HG03439 (cell line): ENCODE results near the gene TMEM41B.
A peak's percentile ranks its signal among the peaks of the same experiment; 100 is the strongest.

ENCODE experiments used
- ATAC-seq: cut with Tn5 transposase; IDR thresholded peaks from one replicate; pipeline ENCODE4 v1.9.1; 2021; ENCODE audit warnings: mild to moderate bottlenecking, moderate library complexity; ENCODE audit not compliant: unreplicated experiment

The TMEM41B gene

DNA sequence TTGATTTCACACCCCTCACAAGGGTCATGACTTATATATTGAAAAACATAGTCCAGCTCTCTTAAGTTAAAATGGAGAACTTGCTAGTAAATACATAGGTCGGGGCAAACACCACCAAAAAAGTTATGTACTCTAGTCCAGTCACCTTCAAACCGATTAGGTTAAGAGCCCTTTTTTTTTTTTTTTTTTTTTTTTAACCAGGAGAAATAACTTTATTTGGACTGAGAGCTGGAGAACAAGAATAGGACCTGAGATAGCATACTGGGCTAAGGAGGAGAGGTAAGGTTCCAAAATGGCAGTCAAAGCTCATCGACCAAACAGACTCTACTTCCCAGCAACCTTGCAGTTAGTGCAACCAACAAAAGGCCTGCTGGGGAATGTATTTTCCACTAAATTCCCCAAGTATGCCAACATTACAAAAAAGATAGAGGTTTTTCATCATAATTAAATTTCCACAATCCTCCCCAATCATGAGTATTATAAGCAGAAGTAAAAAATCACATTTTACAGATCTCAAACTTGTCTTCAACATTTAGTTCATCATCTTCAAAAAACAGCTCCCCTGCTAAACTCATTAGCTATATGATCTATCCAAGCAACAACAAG is 3.8 kb downstream of the TMEM41B start:
- ATAC-seq: no peak

DNA sequence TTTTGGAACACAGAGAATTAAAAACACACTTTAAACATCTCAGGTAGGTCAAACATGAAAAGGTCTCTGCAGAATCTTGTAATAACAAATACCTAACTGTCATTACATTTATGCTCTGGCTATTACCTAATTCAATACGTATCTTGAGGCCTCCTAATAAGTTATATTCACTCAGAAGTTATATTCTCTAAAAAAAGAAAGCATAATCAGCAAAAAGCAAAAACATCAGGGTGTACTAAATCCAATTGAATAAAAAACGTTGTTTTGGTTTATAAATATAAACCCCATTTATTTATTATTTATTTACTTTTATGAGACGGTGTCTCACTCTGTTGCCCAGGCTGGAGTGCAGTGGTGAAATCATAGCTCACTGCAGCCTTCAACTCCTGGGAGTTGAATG is 10.2 kb downstream of the TMEM41B start:
- ATAC-seq: no peak

DNA sequence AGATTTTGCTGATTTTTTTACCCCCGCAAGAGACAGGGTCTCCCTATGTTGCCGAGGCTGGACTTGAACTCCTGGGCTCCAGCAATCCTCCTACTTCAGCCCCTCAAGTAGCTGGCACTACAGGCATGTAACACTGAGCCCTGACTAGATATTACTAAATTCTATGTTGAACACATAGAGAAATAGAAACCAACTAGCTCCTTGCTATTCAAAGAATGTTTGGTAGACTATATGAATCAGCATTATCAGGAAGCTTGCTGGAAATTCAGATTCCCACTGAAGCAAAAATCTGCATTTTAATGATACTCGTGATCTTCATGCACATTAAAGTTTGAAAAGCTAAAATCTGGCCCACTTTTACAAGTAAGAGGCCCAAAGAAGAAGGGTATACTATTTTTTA is 11.9 kb downstream of the TMEM41B start:
- ATAC-seq: no peak

DNA sequence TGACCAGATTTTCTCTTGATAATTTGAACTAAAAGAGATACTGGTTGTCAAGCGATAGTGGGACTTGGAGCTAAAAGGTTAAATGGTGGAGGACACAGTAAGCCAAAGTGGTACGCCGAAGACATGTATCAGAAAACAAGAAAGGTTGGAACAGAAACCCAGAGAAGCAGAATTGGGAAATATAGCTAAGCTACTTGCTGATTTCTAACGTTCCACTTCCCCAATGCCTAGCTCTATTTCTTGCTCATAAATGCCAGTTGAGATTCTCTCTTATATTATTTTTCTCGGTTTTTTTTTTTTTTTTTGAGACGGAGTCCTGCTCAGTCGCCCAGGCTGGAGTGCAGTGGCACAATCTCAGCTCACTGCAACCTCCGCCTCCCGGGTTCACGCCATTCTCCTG is 12.7 kb downstream of the TMEM41B start:
- ATAC-seq: no peak

DNA sequence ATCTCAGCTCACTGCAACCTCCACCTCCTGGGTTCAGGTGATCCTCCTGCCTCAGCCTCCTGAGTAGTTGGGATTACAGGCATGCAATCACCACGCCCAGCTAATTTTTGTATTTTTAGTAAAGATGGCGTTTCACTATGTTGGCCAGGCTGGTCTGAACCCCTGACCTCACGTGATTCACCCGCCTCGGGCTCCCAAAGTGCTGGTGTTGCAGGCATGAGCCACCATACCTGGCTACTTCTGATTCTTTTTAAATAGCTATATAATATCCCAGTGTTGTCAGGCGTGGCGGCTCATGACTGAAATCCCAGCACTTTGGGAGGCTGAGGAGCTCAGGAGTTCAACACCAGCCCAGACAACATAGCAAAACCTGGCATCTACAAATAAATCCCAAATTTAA is 20.7 kb downstream of the TMEM41B start:
- ATAC-seq: no peak

DNA sequence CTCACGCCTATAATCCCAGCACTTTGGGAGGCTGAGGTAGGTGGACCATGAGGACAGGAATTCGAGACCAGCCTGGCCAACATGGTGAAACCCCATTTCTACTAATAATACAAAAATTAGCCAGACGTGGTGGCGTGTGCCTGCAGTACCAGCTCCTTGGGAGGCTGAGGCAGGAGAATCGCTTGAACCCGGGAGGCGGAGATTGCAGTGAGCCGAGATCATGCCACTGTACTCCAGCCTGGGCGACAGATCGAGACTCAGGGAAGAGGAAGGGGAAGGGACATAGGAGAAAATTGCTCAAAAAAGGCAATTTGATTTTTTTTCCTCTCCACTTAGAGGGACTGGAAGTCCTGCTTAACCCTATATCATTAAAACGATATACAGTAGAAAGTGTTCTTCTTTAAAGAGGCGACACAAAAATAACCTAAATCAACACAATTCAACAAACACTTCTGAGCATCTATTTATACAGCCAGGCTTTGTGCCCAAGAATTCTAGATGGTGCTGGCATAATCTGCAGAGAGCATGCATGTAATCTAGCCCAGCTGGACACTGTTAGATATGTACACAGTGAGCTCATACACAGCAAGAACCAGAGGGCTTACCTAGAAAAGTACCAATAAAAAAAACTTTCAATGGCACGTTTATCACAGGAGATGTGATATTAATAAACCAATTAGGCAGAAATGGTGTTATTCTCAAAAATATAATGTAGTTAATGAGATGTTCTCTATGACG is 28.4 kb downstream of the TMEM41B start:
- no peak for ATAC-seq

DNA sequence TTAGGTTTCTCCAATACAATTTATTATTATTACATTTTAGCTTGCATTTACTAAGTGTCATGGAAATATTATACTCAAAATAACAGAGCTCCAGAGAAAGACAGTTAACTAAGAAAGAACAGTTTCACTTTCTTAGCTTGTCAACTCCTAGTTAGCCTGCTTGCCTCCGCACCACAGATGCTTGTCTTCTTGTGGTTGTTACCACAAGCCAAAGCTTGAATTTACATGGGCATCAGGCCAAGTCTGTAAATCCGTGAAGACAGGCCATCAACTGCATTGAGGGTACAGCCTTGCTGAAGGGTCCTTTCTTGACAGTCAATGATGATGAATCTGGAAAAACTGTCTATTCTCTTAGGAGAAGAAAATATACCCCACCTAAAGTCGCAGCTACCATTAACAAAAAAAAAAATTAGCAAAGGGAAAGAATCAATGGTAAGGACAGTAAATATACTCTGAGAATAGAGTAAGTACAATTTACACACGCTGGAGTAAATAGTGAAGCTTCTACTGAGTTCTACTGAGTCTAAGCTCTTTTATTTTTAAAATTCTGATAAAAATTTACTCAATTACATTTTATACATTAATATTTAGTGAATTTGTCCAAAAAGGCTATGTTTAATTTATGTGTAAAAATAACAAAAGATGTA is 33.6 kb downstream of the TMEM41B start:
- peak; percentile 89 for ATAC-seq

DNA sequence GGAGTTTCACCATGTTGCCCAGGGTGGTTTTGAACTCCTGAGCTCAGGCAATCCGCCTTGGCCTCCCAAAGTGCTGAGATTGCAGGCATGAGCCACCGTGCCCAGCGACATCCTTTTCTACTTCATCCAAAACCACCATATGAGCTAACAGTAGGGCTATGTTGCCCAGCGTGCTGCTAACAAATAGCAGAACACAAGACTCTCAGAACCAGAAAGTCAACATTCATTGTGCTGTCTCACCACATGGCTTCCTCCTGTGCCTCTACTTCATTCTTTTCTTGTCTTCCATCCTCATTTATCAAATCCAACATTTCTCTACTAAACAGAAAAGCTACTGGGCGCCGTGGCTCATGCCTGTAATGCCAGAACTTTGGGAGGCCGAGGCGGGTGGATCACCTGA is 37.2 kb downstream of the TMEM41B start:
- ATAC-seq: no peak

DNA sequence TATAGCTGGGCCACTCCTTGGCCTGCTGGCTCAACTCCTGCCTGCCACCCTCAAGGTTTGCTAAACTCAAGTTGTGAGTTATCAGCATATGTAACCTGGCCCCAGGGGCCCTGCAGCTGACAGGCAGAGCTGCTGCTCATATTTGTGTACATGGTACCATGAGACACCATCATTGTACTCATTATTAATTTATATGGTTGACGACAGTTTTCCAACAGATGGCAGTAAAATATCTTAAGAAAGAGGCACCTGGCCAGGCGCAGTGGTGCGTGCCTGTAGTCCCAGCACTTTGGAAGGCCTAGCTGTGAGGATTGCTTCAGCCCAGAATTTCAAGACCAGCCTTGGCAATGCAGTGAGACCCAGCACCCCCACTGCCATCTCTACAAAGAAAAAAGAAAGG is 37.8 kb downstream of the TMEM41B start:
- no peak for ATAC-seq

DNA sequence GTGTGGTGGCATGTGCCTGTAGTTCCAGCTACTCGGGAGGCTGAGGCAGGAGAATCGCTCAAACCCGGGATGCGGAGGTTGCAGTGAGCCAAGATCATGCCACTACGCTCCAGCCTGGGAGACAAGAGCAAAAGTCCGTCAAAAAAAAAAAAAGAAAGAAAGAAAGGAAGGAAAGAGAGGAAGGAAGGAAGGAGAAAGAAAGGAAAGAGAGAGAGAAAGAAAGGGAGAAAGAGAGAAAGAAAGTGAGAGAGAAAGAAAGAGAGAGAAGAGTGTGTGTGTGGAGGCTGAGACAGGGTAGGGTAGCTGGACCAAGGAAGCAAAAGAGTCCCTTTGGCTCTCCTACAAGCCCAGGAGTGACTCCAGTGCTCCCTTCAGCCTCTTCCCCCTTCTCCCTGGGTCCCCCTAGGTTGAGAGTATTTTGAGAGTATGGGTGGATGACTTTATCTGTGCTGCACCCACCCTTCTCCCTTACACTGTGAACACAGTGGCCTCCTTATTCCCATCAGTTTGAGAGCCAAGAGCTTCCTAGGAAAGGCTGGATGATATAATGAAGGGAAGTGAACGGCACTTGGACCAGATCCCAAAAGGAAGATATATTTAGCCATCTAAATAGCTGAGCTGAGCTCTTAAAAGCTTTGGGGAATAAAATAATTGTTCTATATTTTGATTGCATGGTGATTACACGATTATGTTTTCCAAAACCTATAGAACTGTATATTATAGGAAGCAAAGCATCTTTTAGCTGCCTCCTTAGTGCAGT is 39.7 kb downstream of the TMEM41B start:
- ATAC-seq: no peak

DNA sequence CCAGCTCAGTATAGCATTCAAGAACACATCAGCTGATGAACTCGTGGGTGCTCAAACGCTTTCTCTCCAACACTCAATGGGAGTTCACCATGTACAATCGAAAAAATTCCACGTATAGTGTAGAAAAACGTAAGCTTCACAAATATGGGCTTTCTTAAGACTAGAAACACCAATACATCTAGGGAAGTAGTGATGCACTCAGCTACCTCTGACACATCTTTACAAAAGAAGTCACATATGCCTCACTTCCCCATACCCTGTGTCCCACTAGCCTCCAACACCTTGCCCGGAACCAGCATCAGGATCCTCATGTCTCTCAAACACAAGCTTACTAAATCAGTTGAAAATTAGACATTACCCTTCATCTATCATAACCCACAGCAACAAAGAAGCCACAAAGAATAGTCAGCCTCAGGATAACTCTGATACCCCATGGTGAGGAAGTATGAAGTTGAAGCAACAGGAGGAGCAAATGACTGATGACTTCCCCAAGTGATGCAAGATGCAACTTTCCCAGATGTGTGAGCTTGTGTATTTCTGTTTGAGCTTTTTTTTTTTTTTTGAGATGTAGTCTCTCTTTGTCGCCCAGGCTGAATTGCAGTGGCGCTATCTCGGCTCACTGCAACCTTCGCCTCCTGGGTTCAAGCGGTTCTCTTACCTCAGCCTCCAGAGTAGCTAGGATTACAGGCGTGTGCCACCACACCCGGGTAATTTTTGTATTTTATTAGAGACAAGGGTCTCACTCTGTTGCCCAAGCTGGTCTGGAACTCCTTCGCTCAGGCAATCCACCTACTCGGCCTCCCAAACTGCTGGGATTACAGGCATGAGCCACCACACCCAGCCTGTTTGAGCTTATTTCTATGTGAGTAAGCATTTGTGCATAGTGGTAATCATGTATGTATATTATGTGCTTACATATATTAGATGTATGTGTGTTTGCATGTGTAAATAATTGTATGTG is 40.7 kb downstream of the TMEM41B start:
- ATAC-seq: no peak

DNA sequence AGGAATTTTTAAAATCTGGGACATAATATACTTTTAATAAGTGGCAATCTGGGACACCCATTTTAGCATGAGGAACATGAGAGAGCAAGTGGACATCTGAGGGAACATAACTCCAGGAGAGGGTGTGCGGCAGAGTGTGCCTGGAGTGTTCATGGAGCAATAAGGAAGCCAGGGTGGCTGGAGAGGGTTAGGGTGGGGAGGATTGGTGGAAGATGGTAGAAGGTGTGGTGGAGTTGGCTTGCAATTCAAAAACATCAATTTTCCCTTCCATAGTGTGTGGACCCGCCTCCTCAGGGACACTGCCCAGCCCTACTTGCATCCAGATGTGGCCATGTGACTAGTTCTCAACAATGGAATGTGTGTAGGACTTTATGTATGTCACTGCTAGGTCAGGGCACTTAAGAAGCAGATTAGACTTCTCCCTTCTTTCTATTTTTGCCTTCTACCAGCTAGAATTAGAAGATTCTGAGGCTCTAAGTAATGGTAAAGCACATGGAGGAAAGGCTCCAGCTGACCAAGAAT is 44.8 kb downstream of the TMEM41B start:
- ATAC-seq: no peak

DNA sequence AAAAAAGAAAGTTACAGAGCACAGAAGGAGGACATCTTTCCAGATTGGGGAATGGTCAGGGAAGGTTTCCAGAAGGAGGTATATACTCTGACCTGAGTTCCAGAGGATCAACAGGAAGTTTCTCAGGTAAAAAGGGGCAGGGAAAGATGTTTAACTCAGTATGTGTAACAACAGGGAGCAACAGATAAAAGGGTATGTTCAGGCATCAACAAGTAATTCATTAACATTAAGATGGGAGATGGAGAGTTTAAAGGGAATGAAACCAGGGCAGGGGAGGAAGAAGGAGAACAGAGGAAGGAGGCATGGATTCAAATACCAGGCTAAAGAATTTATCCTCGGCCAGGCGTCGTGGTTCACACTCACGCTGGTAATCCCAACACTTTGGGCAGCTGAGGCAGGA is 46.7 kb downstream of the TMEM41B start:
- no peak for ATAC-seq

DNA sequence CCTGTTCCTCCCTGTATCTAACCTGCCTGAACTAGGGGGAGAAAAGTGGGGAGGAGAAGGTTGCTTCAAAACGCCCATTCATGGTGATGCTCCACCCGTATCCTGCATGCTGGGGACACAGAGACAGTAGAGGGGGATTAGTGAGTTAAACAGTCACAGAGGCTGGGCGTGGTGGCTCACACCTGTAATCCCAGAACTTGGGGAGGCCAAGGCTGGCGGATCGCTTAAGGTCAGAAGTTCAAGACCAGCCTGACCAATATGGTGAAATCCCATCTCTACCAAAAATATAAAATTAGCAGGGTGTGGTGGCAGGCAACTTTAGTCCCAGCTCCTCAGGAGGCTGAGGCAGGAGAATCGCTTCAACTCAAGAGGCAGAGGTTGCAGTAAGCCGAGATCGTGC is 47.5 kb downstream of the TMEM41B start:
- no peak for ATAC-seq

DNA sequence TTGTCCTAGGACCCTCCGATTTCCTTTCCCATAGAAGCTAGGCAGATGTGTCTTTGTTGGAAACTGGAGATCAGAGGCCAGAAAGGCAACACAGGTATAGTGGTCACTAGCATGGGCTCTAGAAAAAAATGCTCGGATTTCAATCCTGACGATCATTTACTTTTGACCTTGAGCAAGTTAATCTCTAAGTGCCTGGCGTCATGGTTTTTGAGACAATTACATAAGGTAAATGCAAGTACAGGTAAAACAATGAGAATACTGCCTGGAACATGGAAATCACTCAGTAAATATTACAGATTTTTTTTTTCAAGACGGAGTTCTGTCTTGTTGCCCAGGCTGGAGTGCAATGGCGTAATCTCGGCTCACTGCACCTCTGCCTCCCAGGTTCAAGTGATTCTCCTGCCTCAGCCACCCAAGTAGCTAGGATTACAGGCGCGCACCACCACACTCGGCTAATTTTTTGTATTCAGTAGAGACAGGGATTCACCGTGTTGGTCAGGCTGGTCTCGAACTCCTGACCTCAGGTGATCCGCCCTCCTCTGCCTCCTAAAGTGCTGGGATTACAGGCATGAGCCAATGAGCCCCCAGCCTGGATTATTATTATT is 48.2 kb downstream of the TMEM41B start:
- no peak for ATAC-seq

DNA sequence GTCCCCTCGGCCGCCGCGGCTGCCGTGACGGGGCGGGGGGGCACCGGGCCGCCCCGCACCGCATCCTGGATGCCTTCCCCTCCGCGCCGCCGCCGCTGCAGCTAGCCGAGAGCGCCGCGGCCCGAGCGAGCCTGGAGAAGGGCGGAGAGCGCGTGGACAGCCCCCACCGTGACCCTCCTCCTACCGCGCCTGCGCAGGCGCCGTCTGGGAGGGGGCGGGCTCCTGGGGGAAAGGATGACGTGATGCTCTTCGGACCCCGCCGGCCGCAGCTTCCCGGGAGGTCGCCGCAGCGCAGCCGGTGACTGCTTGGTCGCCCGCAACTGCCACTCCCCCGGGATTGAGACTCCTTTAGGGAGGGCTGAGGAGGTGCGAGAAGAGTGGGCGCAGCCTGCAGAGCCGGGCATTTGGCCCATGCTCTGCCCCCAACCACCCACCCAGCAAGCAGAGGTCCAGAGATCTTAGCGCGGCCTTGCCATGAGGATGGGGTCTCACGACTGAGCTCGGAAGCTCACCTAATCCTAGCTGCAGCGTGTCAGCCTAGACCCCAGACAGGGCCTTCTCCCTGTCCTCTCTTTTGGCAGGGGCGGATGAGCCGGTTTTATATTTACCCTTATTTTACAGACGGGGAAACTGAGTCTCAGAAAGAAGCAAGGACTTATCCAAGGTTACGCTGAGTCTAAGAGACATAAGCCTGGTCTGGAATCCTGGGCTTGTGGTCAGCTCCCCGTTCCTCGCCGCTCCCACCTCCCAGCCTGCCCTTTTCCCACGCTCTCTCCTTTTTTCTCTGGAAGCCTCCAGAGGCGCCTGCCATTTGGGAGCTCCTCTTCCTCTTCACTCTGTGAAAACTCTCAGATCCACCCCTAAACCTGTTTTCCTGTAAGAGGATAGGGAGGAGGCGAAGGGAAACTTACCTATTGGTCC is 48.9 kb downstream of the TMEM41B start, which contains the start of gene DENND5A:
TSS of gene DENND5A (minus strand) at position 140 of the 921 bp plus-strand sequence. CDS start 281 bp downstream, outside the sequence.
- no peak for ATAC-seq

DNA sequence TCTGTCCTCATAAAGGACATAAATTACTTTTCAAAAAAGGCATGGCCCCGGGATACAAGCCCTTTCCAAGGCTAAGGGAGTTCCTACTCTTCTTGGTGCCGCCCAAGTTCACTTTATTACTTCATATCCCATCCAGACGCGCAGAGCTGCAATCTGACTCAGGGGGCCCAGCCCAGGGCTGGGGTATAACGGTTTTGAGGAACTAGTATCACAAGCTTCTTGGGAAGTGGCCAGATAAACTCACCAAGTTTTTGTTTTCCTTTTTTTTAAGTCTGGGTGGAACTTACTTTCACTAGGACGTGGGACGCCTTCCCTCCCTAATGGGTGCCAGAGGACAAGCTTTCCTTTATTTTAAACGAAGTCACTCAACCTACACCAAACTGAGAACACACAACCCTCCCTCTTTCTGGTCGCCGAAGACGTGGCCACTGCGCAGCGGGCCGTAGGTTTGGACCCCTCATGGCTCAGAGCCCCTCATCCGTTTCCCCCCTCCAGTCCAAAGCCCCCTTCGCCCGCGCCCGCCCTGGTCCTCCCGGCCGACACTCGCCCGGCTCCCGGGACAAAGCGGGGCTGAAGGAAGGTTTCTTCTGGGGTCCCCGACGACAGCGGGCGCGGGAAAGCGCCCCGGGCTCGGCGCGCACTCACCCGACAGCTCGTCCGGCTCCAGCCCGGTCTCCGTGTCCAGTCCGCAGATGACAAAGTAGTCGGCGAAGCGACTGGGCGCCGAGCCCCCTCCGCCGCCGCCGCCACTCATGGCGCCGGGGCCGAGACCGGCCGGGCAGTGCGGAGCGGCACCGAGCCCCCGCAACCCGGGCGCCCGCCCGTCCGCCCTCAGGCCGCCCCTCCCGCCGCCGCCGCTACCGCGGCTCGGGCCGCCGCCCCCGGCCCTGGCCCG is 49.8 kb downstream of the TMEM41B start:
- peak; percentile 9 for ATAC-seq
